Panc1 (cell line): Measurements from ENCODE around the gene AGAP1. TPM values are rescaled to one million over a fixed set of nuclear protein-coding genes. Genes with fewer than 3 reads are reported as not detected.

Experiments
- ATAC-seq: fragments of 200-7000 bp; cut with Tn5 transposase; 2 replicates; pipeline ENCODE4 v1.9.1; 2020; ENCODE audit warnings: mild to moderate bottlenecking, moderate library complexity
- BruUV-seq: library from RNA; stranded (reverse); fragments of 400-500 nt; replicated peaks from 2 replicates; lab custom pipeline; 2021; lab: Mats Ljungman, UMichigan
- CTCF ChIA-PET: fragments of 300-600 bp; sonication (Branson Sonifier 250); formaldehyde crosslinking; loops from one replicate; lab custom pipeline; 2022; ENCODE audit warnings: antibody characterized with exemption; lab: Charles Lee
- POLR2A ChIA-PET: fragments of 300-600 bp; sonication (Branson Sonifier 250); formaldehyde crosslinking; loops from one replicate; lab custom pipeline; 2022; ENCODE audit warnings: antibody characterized with exemption; lab: Charles Lee
- DNase-seq: peaks from one replicate; pipeline ENCODE4 v3.0.0-alpha.2; 2010; ENCODE audit warnings: low read depth, low spot score
- H3K27ac ChIP-seq: 2 replicates; pipeline ENCODE4 v1.5.1; 2011; ENCODE audit warnings: mild to moderate bottlenecking, low read length, inconsistent platforms
- H3K27me3 ChIP-seq: fragments of 200-500 bp; sonication (Bioruptor generic); 2 replicates; pipeline ENCODE4 v1.6.0; 2014; ENCODE audit warnings: low read length, inconsistent platforms; ENCODE audit not compliant: control insufficient read depth, insufficient read depth
- H3K36me3 ChIP-seq: fragments of 200-500 bp; sonication (Bioruptor generic); 2 replicates; pipeline ENCODE4 v1.5.1; 2014; ENCODE audit warnings: inconsistent platforms, mild to moderate bottlenecking, low read length, moderate library complexity; ENCODE audit not compliant: control insufficient read depth, insufficient read depth
- H3K4me1 ChIP-seq: 2 replicates; pipeline ENCODE4 v1.5.1; 2011; ENCODE audit warnings: inconsistent platforms, mild to moderate bottlenecking, low read length, moderate library complexity; ENCODE audit not compliant: control insufficient read depth, insufficient read depth
- H3K4me3 ChIP-seq, 2 experiments: 2 replicates each; pipeline ENCODE4 v1.5.1; 2011 to 2012; ENCODE audit warnings: low read depth in 2 of 2, low read length in 2 of 2, mild to moderate bottlenecking in 2 of 2, inconsistent platforms in 1 of 2, moderate library complexity in 1 of 2
- H3K9me3 ChIP-seq: fragments of 200-500 bp; sonication (Bioruptor generic); 2 replicates; pipeline ENCODE4 v1.5.1; 2014; ENCODE audit warnings: low read depth, mild to moderate bottlenecking, inconsistent platforms, low read length, moderate library complexity; ENCODE audit not compliant: control insufficient read depth, insufficient read depth
- POLR2AphosphoS5 ChIP-seq: IDR thresholded peaks from 2 replicates; pipeline ENCODE4 v1.6.1; 2012; ENCODE audit warnings: mild to moderate bottlenecking, low read depth, low read length, moderate library complexity
- SIN3A ChIP-seq: IDR thresholded peaks from 2 replicates; pipeline ENCODE4 v1.6.1; 2012; ENCODE audit warnings: low read depth, mild to moderate bottlenecking, low read length, moderate library complexity, borderline replicate concordance; ENCODE audit not compliant: insufficient read depth
- TCF7L2 ChIP-seq: IDR thresholded peaks from 2 replicates; pipeline ENCODE4 v1.6.1; 2011; ENCODE audit warnings: mild to moderate bottlenecking, low read depth, low read length, inconsistent platforms
- in situ Hi-C: cut with HindIII; loops from 2 replicates; pipeline ENCODE4 v1.10.0; 2016; ENCODE audit warnings: low sequenced_read_pairs, low pct_unique_long_range_greater_than_20kb
- intact Hi-C: fragments of 100-400 bp; cut with micrococcal nuclease; formaldehyde crosslinking; loops from one replicate; pipeline ENCODE4 v1.10.0; 2022; ENCODE audit not compliant: unreplicated experiment
- total RNA-seq: library from RNA; stranded (reverse); gene quantifications from one replicate; pipeline ENCODE4 v1.2.1, GENCODE V29; 2021; ENCODE audit not compliant: unreplicated experiment
- TF ChIP-seq, protein P1 (sequence below), 2 experiments: IDR thresholded peaks; 2 replicates each; pipeline ENCODE4 v1.6.1; 2011 to 2012; ENCODE audit warnings: low read depth in 2 of 2, control low read depth in 1 of 2, low read length in 1 of 2, mild to moderate bottlenecking in 1 of 2, moderate library complexity in 1 of 2; ENCODE audit not compliant: insufficient read depth in 1 of 2
- TF ChIP-seq, protein P2 (sequence below): fragments of 450-650 bp; IDR thresholded peaks from 2 replicates; pipeline ENCODE4 v1.5.1; 2017; ENCODE audit warnings: mild to moderate bottlenecking

AGAP1 gene
- total RNA-seq, 1 experiment from 2014 or later, result 38.9 TPM

DNA sequence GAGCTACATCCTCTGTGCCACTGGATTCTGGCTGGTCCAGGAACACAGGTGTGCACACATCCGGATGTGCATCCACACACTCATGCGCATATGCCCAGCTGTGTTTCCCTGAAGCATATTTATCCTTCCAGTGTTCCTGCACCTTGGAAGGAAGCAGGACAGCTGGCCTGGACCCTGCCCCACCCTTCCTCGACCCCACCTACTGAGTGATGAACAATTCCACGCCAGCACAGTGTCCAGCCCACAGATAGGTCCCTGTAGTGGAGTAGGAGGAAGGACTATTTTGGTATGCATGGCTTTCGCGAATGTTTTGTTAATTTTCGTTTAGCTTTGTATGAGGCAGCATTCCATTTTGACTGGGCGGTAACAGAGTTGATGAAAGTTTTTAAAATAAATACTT, 211.5 kb downstream of the AGAP1 start:
- Histone ChIP-seq H3K36me3 (no peaks in the 10 kb centered on the region), H3K4me3 (no peak overlapping the region), H3K9me3 (no peaks in the 10 kb centered on the region), H3K27ac (no peak overlapping the region), H3K27me3 (no peaks in the 10 kb centered on the region), H3K4me1 (peaks cover 10% of the 10 kb centered on the region)
- ATAC-seq (no peak), DNase-seq (no peak)
- no TSS peak for BruUV-seq
- CTCF ChIA-PET, result no interaction called here
- intact Hi-C loops (no loop called here), in situ Hi-C loops (no loop called here)
- TF ChIP-seq TCF7L2 (no peak), SIN3A (no peak), POLR2AphosphoS5 (no peak)
- TF ChIP-seq, protein P1, sequence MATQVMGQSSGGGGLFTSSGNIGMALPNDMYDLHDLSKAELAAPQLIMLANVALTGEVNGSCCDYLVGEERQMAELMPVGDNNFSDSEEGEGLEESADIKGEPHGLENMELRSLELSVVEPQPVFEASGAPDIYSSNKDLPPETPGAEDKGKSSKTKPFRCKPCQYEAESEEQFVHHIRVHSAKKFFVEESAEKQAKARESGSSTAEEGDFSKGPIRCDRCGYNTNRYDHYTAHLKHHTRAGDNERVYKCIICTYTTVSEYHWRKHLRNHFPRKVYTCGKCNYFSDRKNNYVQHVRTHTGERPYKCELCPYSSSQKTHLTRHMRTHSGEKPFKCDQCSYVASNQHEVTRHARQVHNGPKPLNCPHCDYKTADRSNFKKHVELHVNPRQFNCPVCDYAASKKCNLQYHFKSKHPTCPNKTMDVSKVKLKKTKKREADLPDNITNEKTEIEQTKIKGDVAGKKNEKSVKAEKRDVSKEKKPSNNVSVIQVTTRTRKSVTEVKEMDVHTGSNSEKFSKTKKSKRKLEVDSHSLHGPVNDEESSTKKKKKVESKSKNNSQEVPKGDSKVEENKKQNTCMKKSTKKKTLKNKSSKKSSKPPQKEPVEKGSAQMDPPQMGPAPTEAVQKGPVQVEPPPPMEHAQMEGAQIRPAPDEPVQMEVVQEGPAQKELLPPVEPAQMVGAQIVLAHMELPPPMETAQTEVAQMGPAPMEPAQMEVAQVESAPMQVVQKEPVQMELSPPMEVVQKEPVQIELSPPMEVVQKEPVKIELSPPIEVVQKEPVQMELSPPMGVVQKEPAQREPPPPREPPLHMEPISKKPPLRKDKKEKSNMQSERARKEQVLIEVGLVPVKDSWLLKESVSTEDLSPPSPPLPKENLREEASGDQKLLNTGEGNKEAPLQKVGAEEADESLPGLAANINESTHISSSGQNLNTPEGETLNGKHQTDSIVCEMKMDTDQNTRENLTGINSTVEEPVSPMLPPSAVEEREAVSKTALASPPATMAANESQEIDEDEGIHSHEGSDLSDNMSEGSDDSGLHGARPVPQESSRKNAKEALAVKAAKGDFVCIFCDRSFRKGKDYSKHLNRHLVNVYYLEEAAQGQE (IDR thresholded peaks at IDR 0.05; ENCODE audit: insufficient read depth in 1 of 2, low read depth in 2 of 2, low read length in 1 of 2), result no peak
- TF ChIP-seq, protein P2, sequence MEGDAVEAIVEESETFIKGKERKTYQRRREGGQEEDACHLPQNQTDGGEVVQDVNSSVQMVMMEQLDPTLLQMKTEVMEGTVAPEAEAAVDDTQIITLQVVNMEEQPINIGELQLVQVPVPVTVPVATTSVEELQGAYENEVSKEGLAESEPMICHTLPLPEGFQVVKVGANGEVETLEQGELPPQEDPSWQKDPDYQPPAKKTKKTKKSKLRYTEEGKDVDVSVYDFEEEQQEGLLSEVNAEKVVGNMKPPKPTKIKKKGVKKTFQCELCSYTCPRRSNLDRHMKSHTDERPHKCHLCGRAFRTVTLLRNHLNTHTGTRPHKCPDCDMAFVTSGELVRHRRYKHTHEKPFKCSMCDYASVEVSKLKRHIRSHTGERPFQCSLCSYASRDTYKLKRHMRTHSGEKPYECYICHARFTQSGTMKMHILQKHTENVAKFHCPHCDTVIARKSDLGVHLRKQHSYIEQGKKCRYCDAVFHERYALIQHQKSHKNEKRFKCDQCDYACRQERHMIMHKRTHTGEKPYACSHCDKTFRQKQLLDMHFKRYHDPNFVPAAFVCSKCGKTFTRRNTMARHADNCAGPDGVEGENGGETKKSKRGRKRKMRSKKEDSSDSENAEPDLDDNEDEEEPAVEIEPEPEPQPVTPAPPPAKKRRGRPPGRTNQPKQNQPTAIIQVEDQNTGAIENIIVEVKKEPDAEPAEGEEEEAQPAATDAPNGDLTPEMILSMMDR, result no peak
- POLR2A ChIA-PET, result no interaction called here

DNA sequence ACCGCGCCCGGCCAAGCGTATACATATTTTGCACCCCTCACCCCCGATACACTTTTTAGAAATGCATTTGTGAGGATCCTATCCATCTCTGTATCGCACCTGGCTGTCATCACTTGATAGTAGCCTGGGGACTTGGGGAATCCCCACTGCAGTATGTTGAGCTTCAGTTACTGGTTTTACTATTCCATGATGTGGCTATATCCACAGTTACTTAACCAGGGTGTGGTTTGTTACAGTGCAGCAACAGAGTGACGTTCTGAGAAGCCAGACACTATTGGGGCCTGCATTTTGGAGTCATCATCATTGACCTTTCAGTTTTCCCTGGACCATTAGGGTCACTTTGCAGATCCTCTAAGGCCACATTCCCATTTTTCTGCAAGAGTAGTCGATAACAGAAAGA, 212.7 kb downstream of the AGAP1 start:
- in situ Hi-C loops, result no loop called here

More for the DNA sequence above, 212.7 kb downstream of the AGAP1 start:
- no peak overlapping the region for H3K27ac ChIP-seq
- CTCF ChIA-PET, result no interaction called here
- no peak for ATAC-seq
- intact Hi-C loops, result no loop called here
- H3K36me3 ChIP-seq, result no peaks in the 10 kb centered on the region; the same call in 1 of the 2 replicates
- H3K4me3 ChIP-seq, result no peak overlapping the region
- DNase-seq, result no peak
- no peaks in the 10 kb centered on the region for H3K9me3 ChIP-seq
- H3K27me3 ChIP-seq, result no peaks in the 10 kb centered on the region
- POLR2A ChIA-PET, result no interaction called here
- no TSS peak for BruUV-seq
- H3K4me1 ChIP-seq, result peaks cover 10% of the 10 kb centered on the region
- TF ChIP-seq POLR2AphosphoS5 (no peak), TCF7L2 (no peak), SIN3A (no peak)
- TF ChIP-seq, protein P1 (IDR thresholded peaks at IDR 0.05; ENCODE audit: insufficient read depth in 1 of 2, low read depth in 2 of 2, low read length in 1 of 2), result no peak
- TF ChIP-seq, protein P2, result no peak
